Mammary epithelial cell (primary cell): ENCODE results near the gene PRPF4.

Experiments
- EZH2 ChIP-seq: IDR thresholded peaks from 2 replicates; pipeline ENCODE4 v1.6.1; 2012; ENCODE audit warnings: low read length, inconsistent platforms, borderline replicate concordance
- TF ChIP-seq, protein P1 (sequence below), 2 donors: IDR thresholded peaks in 1 of 2; conservative IDR thresholded peaks in 1 of 2; 2 replicates each; pipeline ENCODE4 v1.5.1; 2011 to 2012; ENCODE audit warnings: inconsistent platforms in 2 of 2, low read length in 2 of 2, mild to moderate bottlenecking in 2 of 2, control low read depth in 1 of 2, low read depth in 1 of 2; ENCODE audit not compliant: insufficient read depth in 1 of 2; ENCODE audit errors: extremely low read depth in 1 of 2

DNA sequence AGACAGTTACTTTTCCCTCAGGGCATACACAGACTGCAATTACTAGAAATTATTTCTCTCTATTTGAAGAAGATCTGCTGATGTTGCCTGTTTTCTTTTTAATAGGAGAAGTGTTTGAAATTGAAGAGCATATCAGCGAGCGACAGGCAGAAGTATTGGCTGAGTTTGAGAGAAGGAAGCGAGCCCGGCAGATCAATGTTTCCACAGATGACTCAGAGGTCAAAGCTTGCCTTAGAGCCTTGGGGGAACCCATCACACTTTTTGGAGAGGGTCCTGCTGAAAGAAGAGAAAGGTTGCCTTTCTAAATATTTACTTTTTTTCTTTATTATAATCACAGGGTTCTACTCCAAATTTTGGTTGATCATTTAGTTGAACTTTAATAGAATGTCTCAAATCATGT is 3.4 kb downstream of the PRPF4 start:
- TF ChIP-seq EZH2 = no peak
- TF ChIP-seq, protein P1, sequence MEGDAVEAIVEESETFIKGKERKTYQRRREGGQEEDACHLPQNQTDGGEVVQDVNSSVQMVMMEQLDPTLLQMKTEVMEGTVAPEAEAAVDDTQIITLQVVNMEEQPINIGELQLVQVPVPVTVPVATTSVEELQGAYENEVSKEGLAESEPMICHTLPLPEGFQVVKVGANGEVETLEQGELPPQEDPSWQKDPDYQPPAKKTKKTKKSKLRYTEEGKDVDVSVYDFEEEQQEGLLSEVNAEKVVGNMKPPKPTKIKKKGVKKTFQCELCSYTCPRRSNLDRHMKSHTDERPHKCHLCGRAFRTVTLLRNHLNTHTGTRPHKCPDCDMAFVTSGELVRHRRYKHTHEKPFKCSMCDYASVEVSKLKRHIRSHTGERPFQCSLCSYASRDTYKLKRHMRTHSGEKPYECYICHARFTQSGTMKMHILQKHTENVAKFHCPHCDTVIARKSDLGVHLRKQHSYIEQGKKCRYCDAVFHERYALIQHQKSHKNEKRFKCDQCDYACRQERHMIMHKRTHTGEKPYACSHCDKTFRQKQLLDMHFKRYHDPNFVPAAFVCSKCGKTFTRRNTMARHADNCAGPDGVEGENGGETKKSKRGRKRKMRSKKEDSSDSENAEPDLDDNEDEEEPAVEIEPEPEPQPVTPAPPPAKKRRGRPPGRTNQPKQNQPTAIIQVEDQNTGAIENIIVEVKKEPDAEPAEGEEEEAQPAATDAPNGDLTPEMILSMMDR (conservative IDR thresholded peaks at IDR 0.05 in 1 of 2, IDR thresholded peaks at IDR 0.05 in 1 of 2; ENCODE audit: extremely low read depth in 1 of 2, insufficient read depth in 1 of 2, low read depth in 1 of 2, low read length in 2 of 2) = no peak
